ENCODE results near the gene PRKG1.

PRKG1 gene

GRCh38 chr10:52056291-52056690, 982.0 kb downstream of the PRKG1 start:
- Histone ChIP-seq H3K36me3 (ENCODE audit: insufficient read depth, low read length) (no peaks in the 10 kb centered on the region), H3K9me3 (replicated peaks; ENCODE audit: low read length) (no peaks in the 10 kb centered on the region), H3K9ac (ENCODE audit: low read depth, low read length) (no peak overlapping the region), H3K27me3 (ENCODE audit: control insufficient read depth, insufficient read depth, low read length) (peaks cover 5% of the 10 kb centered on the region), H3K4me1 (ENCODE audit: control insufficient read depth, insufficient read depth, low read length) (no peaks in the 10 kb centered on the region), H3K4me3 (ENCODE audit: low read length) (no peak overlapping the region), H3K4me2 (ENCODE audit: low read length) (no peak overlapping the region)

GRCh38 chr10:52059089-52059488, 984.8 kb downstream of the PRKG1 start:
- no peak overlapping the region for H3K4me2 ChIP-seq (ENCODE audit: low read length)
- H3K4me3 ChIP-seq (ENCODE audit: low read length) = no peak overlapping the region
- no peaks in the 10 kb centered on the region for H3K27me3 ChIP-seq (ENCODE audit: control insufficient read depth, insufficient read depth, low read length)
- no peak overlapping the region for H3K9ac ChIP-seq (ENCODE audit: low read depth, low read length)
- H3K4me1 ChIP-seq (ENCODE audit: control insufficient read depth, insufficient read depth, low read length) = no peaks in the 10 kb centered on the region
- no peaks in the 10 kb centered on the region for H3K9me3 ChIP-seq (replicated peaks; ENCODE audit: low read length)
- no peaks in the 10 kb centered on the region for H3K36me3 ChIP-seq (ENCODE audit: insufficient read depth, low read length)

GRCh38 chr10:52063159-52063558, 988.9 kb downstream of the PRKG1 start:
- no peaks in the 10 kb centered on the region for H3K9me3 ChIP-seq (replicated peaks; ENCODE audit: low read length)
- H3K4me1 ChIP-seq (ENCODE audit: control insufficient read depth, insufficient read depth, low read length) = no peaks in the 10 kb centered on the region
- no peak overlapping the region for H3K4me2 ChIP-seq (ENCODE audit: low read length)
- H3K9ac ChIP-seq (ENCODE audit: low read depth, low read length) = no peak overlapping the region
- no peak overlapping the region for H3K4me3 ChIP-seq (ENCODE audit: low read length)
- H3K36me3 ChIP-seq (ENCODE audit: insufficient read depth, low read length) = no peaks in the 10 kb centered on the region
- no peaks in the 10 kb centered on the region for H3K27me3 ChIP-seq (ENCODE audit: control insufficient read depth, insufficient read depth, low read length)

GRCh38 chr10:52064084-52064845, 990.0 kb downstream of the PRKG1 start:
- Histone ChIP-seq H3K9ac (ENCODE audit: low read depth, low read length) (no peak overlapping the region), H3K4me3 (ENCODE audit: low read length) (no peak overlapping the region), H3K36me3 (ENCODE audit: insufficient read depth, low read length) (no peaks in the 10 kb centered on the region), H3K27me3 (ENCODE audit: control insufficient read depth, insufficient read depth, low read length) (no peaks in the 10 kb centered on the region), H3K4me2 (ENCODE audit: low read length) (no peak overlapping the region), H3K4me1 (ENCODE audit: control insufficient read depth, insufficient read depth, low read length) (no peaks in the 10 kb centered on the region), H3K9me3 (replicated peaks; ENCODE audit: low read length) (no peaks in the 10 kb centered on the region)

GRCh38 chr10:52066383-52066782, 992.1 kb downstream of the PRKG1 start:
- Histone ChIP-seq H3K36me3 (ENCODE audit: insufficient read depth, low read length) (no peaks in the 10 kb centered on the region), H3K9ac (ENCODE audit: low read depth, low read length) (no peak overlapping the region), H3K4me1 (ENCODE audit: control insufficient read depth, insufficient read depth, low read length) (no peaks in the 10 kb centered on the region), H3K27me3 (ENCODE audit: control insufficient read depth, insufficient read depth, low read length) (no peaks in the 10 kb centered on the region), H3K9me3 (replicated peaks; ENCODE audit: low read length) (no peaks in the 10 kb centered on the region), H3K4me2 (ENCODE audit: low read length) (no peak overlapping the region), H3K4me3 (ENCODE audit: low read length) (no peak overlapping the region)

- Histone ChIP-seq H3K9me3 (replicated peaks; ENCODE audit: low read length) (no peaks in the 10 kb centered on the region), H3K4me1 (ENCODE audit: control insufficient read depth, insufficient read depth, low read length) (no peaks in the 10 kb centered on the region), H3K36me3 (ENCODE audit: insufficient read depth, low read length) (no peaks in the 10 kb centered on the region), H3K4me2 (ENCODE audit: low read length) (no peak overlapping the region), H3K9ac (ENCODE audit: low read depth, low read length) (no peak overlapping the region), H3K4me3 (ENCODE audit: low read length) (no peak overlapping the region), H3K27me3 (ENCODE audit: control insufficient read depth, insufficient read depth, low read length) (no peaks in the 10 kb centered on the region)
These were observed 994.2 kb downstream of the PRKG1 start for GRCh38 chr10:52068485-52068884.

GRCh38 chr10:52071814-52072213, 997.5 kb downstream of the PRKG1 start:
- no peak overlapping the region for H3K4me2 ChIP-seq (ENCODE audit: low read length)
- H3K4me3 ChIP-seq (ENCODE audit: low read length) = no peak overlapping the region
- no peaks in the 10 kb centered on the region for H3K27me3 ChIP-seq (ENCODE audit: control insufficient read depth, insufficient read depth, low read length)
- no peaks in the 10 kb centered on the region for H3K4me1 ChIP-seq (ENCODE audit: control insufficient read depth, insufficient read depth, low read length)
- no peaks in the 10 kb centered on the region for H3K9me3 ChIP-seq (replicated peaks; ENCODE audit: low read length)
- H3K9ac ChIP-seq (ENCODE audit: low read depth, low read length) = no peak overlapping the region
- no peaks in the 10 kb centered on the region for H3K36me3 ChIP-seq (ENCODE audit: insufficient read depth, low read length)

- no peak overlapping the region for H3K4me2 ChIP-seq (ENCODE audit: low read length)
- no peaks in the 10 kb centered on the region for H3K9me3 ChIP-seq (replicated peaks; ENCODE audit: low read length)
- no peak overlapping the region for H3K4me3 ChIP-seq (ENCODE audit: low read length)
- H3K4me1 ChIP-seq (ENCODE audit: control insufficient read depth, insufficient read depth, low read length) = no peaks in the 10 kb centered on the region
- no peaks in the 10 kb centered on the region for H3K27me3 ChIP-seq (ENCODE audit: control insufficient read depth, insufficient read depth, low read length)
- no peaks in the 10 kb centered on the region for H3K36me3 ChIP-seq (ENCODE audit: insufficient read depth, low read length)
- no peak overlapping the region for H3K9ac ChIP-seq (ENCODE audit: low read depth, low read length)
These were observed 1000.3 kb downstream of the PRKG1 start for GRCh38 chr10:52074505-52075026.

GRCh38 chr10:52077814-52078213, 1003.5 kb downstream of the PRKG1 start:
- H3K27me3 ChIP-seq (ENCODE audit: control insufficient read depth, insufficient read depth, low read length) = no peaks in the 10 kb centered on the region
- H3K4me3 ChIP-seq (ENCODE audit: low read length) = no peak overlapping the region
- H3K9ac ChIP-seq (ENCODE audit: low read depth, low read length) = no peak overlapping the region
- no peaks in the 10 kb centered on the region for H3K9me3 ChIP-seq (replicated peaks; ENCODE audit: low read length)
- H3K4me1 ChIP-seq (ENCODE audit: control insufficient read depth, insufficient read depth, low read length) = no peaks in the 10 kb centered on the region
- no peak overlapping the region for H3K4me2 ChIP-seq (ENCODE audit: low read length)
- H3K36me3 ChIP-seq (ENCODE audit: insufficient read depth, low read length) = no peaks in the 10 kb centered on the region

- no peaks in the 10 kb centered on the region for H3K9me3 ChIP-seq (replicated peaks; ENCODE audit: low read length)
- H3K4me3 ChIP-seq (ENCODE audit: low read length) = no peak overlapping the region
- H3K4me1 ChIP-seq (ENCODE audit: control insufficient read depth, insufficient read depth, low read length) = no peaks in the 10 kb centered on the region
- H3K27me3 ChIP-seq (ENCODE audit: control insufficient read depth, insufficient read depth, low read length) = no peaks in the 10 kb centered on the region
- H3K36me3 ChIP-seq (ENCODE audit: insufficient read depth, low read length) = no peaks in the 10 kb centered on the region
- no peak overlapping the region for H3K4me2 ChIP-seq (ENCODE audit: low read length)
- no peak overlapping the region for H3K9ac ChIP-seq (ENCODE audit: low read depth, low read length)
These were observed 1004.2 kb downstream of the PRKG1 start for GRCh38 chr10:52078397-52078937.

- H3K36me3 ChIP-seq (ENCODE audit: insufficient read depth, low read length) = no peaks in the 10 kb centered on the region
- H3K4me1 ChIP-seq (ENCODE audit: control insufficient read depth, insufficient read depth, low read length) = no peaks in the 10 kb centered on the region
- no peak overlapping the region for H3K9ac ChIP-seq (ENCODE audit: low read depth, low read length)
- no peak overlapping the region for H3K4me2 ChIP-seq (ENCODE audit: low read length)
- H3K27me3 ChIP-seq (ENCODE audit: control insufficient read depth, insufficient read depth, low read length) = no peaks in the 10 kb centered on the region
- no peaks in the 10 kb centered on the region for H3K9me3 ChIP-seq (replicated peaks; ENCODE audit: low read length)
- H3K4me3 ChIP-seq (ENCODE audit: low read length) = no peak overlapping the region
These were observed 1008.0 kb downstream of the PRKG1 start for GRCh38 chr10:52082307-52082706.

GRCh38 chr10:52083422-52083821, 1009.1 kb downstream of the PRKG1 start:
- Histone ChIP-seq H3K9ac (ENCODE audit: low read depth, low read length) (no peak overlapping the region), H3K9me3 (replicated peaks; ENCODE audit: low read length) (no peaks in the 10 kb centered on the region), H3K36me3 (ENCODE audit: insufficient read depth, low read length) (no peaks in the 10 kb centered on the region), H3K4me3 (ENCODE audit: low read length) (no peak overlapping the region), H3K4me1 (ENCODE audit: control insufficient read depth, insufficient read depth, low read length) (no peaks in the 10 kb centered on the region), H3K4me2 (ENCODE audit: low read length) (no peak overlapping the region), H3K27me3 (ENCODE audit: control insufficient read depth, insufficient read depth, low read length) (no peaks in the 10 kb centered on the region)

Measured in skeletal muscle satellite cell (primary cell).